IPS-18c (cell line): ENCODE data around the gene CALY.

Experiments used
- H3K4me3 ChIP-seq: 2 replicates; pipeline ENCODE4 v1.7.0; 2013; ENCODE audit warnings: low read depth, mild to moderate bottlenecking, low read length, moderate library complexity; ENCODE audit not compliant: insufficient read depth
- H3K9me3 ChIP-seq: one replicate; pipeline ENCODE4 v1.6.1; 2013; ENCODE audit warnings: mild to moderate bottlenecking, low read length, moderate library complexity; ENCODE audit not compliant: control insufficient read depth, insufficient read depth

CALY gene

DNA sequence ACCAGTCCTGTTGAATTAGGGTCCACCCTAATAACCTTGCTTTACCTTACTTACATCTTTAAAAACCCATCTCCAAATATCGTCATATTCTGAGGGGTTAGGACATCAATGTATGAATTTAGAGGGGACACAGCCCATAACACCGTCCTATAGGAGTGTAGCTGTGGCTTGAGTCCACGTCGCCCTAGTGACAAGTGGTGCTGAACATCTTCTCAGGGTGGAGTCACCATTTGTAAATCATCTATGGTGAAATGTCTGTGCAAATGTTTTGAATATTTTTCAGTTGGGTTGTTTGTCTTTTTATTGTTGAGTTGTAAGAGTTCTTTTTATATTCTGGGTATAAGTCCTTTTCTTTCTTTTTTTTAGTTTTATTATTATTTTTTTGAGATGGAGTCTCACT, 5.3 kb upstream of the CALY start:
- Histone ChIP-seq H3K4me3 (no peak overlapping the region), H3K9me3 (no peaks in the 10 kb centered on the region)

DNA sequence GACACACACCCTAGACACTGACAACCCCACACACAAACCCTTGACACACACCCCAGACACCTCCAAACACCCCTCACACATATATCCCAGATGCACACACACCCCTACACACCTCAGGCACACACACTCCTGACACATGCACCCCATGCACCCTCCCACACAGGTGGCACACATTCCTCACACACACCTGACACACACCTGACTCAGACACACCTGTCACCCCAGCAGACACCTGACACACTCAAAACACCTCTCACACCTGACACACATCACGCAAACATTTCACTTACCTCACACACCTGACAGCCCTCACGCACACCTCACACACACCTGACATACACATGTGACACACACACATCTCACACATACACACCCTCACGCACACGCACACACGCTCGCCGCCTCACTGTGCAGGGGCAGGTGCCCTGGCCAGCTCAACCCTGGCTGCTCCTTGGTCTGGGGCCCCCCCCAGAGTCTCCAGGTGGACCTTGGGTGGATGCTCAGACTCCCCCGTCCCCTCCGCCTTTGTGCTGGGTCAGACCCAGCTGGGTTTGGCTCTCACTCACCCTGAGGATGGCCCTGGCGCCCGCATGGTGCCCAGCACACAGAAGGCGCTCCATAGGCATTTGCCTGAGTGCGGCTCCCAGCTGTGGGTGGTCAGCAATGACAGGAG, 3.1 kb upstream of the CALY start:
- Histone ChIP-seq H3K9me3 (no peaks in the 10 kb centered on the region), H3K4me3 (no peak overlapping the region)

GRCh38 chr10:133338080-133339071, 1.7 kb upstream of the CALY start:
- Histone ChIP-seq H3K9me3 (no peaks in the 10 kb centered on the region), H3K4me3 (no peak overlapping the region)

GRCh38 chr10:133337370-133337725, 652 bp upstream of the CALY start:
- Histone ChIP-seq H3K4me3 (no peak overlapping the region), H3K9me3 (no peaks in the 10 kb centered on the region)

- Histone ChIP-seq H3K9me3 (peaks cover 5% of the 10 kb centered on the region), H3K4me3 (no peak overlapping the region)
Measured at GRCh38 chr10:133336118-133336576, 549 bp downstream of the CALY start.

GRCh38 chr10:133335246-133336117, 1.2 kb downstream of the CALY start:
- Histone ChIP-seq H3K4me3 (peak overlapping the region; percentile 49), H3K9me3 (peaks cover 5% of the 10 kb centered on the region)

- H3K4me3 ChIP-seq: peak overlapping the region; percentile 49
- peaks cover 5% of the 10 kb centered on the region for H3K9me3 ChIP-seq
Measured at GRCh38 chr10:133334503-133335245, 2.0 kb downstream of the CALY start.

DNA sequence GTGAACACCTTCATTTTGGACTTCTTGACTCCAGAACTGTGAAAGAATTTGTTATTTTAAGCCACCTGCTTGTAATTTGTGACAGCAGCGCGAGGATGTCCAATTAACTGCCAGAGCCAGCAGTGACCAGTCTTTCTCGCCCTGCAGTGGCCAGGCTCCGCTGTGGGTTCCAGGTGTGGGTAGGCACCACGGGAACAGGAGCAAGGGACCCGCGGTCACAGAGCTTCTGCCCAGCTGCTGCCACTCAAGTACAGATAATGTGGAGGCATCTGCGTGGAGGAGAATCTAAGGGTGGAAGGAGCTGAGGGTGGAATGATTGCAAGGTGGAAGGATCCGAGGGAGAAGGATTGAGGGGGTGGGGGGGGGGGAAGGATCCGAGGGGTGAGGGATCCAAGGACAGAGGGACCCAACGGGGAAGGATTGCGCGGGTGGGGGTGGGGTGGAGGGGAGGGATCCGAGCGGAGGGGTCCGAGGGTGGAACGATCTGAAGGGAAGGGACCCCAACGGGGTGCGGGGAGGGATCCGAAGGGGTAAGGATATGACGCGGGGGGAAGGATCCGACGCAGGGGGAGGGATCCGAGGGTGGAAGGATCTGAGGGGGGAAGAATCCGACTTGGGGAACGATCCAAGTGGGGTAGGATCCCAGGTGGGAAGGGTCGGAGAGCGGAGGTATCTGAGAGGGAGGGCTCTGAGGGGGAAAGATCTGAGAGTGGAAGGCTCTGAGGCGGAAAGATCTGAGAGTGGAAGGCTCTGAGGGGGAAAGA, 3.6 kb downstream of the CALY start:
- H3K9me3 ChIP-seq: peaks cover 5% of the 10 kb centered on the region
- no peak overlapping the region for H3K4me3 ChIP-seq

GRCh38 chr10:133329491-133330202, 7.0 kb downstream of the CALY start:
- no peak overlapping the region for H3K4me3 ChIP-seq
- peaks cover 5% of the 10 kb centered on the region for H3K9me3 ChIP-seq

- peaks cover 5% of the 10 kb centered on the region for H3K9me3 ChIP-seq
- no peak overlapping the region for H3K4me3 ChIP-seq
Measured at GRCh38 chr10:133328358-133329343, 8.0 kb downstream of the CALY start.

GRCh38 chr10:133327651-133328357, 8.9 kb downstream of the CALY start:
- Histone ChIP-seq H3K9me3 (peaks cover 5% of the 10 kb centered on the region), H3K4me3 (no peak overlapping the region)

GRCh38 chr10:133326745-133327650, 9.7 kb downstream of the CALY start:
- Histone ChIP-seq H3K4me3 (no peak overlapping the region), H3K9me3 (peaks cover 3% of the 10 kb centered on the region)

DNA sequence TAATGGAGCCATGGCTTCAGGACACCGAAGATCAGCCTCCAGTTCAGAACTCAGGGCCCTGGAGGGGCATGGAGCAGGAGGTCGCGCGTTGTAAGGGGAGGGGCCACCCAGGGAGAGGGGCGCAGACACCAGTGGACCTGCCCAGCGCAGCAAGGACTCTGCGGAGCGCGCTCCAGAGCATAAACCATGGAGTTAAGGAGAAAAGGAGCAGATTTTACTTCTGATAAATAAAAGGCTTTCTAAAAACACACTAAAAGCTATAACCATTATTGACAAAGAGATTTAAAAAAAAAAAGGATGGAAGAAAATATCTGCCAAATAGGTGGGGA, 10.5 kb downstream of the CALY start:
- Histone ChIP-seq H3K9me3 (no peaks in the 10 kb centered on the region), H3K4me3 (peak overlapping the region; percentile 49)
